DMS 273 treated with DMSO at 0.1 percent for 48 hours (cell line): Measurements from ENCODE around the gene FCF1.

Experiments
- DNase-seq: peaks from one replicate; lab custom pipeline; 2025; lab: John Stamatoyannopoulos, UW

FCF1 gene, protein sequence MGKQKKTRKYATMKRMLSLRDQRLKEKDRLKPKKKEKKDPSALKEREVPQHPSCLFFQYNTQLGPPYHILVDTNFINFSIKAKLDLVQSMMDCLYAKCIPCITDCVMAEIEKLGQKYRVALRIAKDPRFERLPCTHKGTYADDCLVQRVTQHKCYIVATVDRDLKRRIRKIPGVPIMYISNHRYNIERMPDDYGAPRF

DNA sequence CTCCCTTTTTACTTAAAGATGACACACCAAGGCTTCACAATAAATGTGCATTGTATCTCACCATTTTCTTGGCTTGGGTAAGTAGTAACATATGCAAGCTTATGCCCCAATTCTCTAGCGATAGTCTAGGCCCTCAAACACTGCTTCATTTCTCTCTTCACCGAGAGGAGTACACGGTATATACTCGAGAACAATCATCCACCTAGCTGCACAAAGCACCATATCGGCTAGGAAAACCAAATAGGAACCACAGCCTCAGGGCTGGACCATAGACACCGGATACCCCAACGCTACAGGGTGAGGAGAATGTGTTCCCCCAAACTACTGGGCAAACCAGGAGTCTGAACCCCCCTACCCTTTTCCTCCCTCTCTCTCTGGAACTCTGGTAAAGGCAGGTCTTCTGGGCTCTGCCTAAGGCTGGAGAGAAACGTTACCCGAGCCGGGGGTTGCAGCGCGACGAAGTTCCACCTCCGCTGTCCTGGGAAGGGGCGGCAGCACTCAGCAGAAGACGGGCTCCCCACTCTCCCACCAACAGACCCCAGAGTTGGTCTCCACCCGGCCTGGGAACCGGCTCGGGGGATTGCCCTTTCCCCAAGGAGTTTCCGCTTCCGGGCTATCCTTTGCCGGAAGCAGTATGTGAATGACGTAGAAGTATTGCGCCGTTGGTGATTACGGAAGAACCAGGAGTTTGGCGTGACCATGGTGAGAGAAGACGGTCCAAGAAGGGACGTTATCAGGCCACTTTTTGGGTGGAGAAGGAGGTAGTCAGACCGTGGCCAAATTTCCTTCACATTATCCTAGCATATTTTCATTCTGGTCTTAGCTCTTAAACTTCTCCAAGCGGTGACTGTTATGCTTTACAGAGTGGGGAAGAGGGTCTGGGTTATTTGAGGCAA lies at the start of gene FCF1, which contains the start of gene AREL1:
Gene FCF1, plus strand, starts transcription at position 646 of the 896 bp plus-strand sequence. Its CDS starts 54 bp downstream, at position 700.
Gene AREL1, minus strand, starts transcription at position 582 of the 896 bp plus-strand sequence. CDS start 27,465 bp downstream, outside the sequence.
- no peak for DNase-seq

DNA sequence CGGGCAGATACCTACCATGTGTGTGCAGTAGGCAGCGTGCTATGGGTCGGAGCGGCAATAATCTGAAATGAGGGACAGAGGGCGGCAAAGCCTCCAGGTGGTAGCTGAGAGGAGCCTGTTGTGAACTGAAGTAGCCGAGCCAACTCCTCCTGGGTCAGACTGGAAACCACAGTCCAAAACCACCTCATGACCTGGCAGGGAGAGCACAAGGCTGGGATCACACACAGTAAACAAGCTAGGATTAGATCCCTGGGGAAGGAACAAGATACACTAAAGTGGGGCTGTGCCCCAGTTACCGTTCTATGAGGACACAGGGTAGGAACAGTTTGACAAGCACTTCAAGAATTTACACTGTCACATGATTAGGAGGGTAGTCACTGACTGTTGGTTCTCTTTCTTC lies 49.1 kb upstream of the FCF1 start:
- no peak for DNase-seq

DNA sequence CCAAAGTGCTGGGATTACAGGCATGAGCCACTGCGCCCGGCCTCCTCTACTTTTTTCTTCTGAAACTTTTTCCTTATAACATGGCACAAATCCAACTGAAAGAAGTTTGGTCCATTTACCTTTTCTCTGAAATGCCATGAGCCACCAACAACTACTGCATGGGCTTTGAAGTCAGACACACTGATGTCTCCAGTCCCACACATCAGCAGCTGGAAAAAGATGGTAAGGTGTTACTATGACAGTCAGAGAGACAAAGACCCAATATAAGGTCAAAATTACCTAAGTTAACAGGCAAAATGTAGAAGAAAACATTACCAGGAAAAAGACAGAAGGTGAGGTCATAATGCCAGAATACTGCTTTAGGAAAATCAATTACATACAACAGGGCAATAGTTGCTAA lies 48.2 kb upstream of the FCF1 start:
- no peak for DNase-seq

DNA sequence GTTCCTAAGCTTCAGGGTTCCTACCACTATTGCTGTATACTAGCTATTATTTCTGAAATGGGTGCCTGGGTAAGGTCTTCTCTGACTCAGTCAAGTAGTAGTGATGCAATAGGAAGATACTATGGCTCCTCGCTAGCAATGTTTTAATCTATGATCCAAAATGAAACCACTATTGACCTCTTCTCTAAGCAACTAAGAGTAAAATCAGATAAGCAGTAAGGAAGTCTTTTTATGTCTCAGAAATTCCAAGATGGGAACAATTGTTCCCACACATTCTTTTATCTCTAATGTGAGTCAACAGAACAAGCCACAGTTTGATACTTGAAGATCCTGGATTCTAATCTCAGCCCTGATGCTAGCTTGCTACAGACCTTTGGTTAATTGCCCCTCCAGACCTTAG lies 45.2 kb upstream of the FCF1 start:
- DNase-seq, result no peak

DNA sequence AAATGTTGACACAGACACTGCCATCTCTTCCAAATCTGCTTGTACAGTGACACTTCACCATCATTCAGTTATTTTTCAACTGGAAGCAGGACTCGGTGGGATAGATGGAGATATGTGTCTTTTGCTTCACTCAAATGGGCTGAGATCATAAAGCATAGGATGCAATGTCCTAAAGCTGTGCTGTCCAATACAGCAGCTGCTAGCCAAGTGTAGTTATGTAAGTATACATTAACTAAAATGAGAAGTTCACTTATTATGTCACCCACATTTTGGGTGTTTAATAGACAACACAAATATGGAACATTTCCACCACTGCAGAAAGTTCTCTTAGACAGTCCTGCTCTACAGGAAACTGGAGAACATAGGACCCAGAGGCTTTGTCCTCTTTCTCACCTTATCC lies 43.7 kb upstream of the FCF1 start:
- DNase-seq, result no peak

DNA sequence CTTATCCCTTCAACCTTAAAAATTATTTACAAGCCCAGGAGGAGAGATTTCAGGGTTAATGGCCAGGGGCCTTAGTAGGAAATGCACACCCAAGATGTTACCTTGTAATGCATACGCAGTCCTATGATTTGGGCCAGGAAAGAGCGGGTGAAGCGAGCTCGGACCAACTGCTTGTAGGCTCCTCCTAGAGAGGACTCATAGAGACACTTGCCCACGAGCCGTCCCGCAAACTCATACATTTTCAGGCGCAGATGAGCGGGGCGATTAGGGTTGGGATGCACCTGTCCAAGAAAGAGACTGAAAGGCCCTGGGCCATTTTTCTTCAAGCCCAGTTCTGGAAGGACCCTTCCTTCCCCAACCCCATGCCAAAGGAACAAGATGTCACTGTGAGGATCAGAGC lies 43.1 kb upstream of the FCF1 start:
- DNase-seq, result no peak

DNA sequence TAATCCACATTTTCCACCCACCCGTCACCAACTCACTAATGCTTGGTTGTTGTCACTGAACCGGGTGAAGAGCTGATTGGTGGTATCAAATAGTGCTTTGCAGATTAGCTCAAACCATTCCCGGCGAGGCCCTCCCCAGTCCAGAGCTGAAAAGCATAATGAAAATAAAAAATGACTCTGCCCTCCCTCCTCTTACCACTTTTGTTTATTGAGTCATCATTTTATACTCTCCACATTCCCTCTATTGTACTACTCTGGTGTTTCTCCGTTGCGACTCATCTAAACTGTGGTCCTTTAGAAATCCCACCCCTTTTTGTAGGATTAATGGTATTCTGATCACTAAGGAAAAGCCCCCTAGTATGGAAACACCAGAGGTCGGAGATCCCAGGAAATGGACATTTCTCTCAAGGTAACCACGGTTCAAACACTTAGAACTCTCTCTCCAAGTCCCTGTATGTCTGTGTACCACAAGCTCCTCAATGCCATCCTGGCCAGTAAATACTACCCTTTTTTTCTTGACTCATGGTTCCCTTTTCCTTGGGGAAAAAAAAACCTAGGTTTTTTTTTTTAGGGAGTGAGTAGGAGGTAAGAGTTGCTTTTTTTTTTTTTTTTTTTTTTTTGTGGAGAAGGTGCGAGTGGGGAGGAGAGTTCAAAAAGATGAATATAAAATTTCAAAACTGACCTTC lies 42.1 kb upstream of the FCF1 start:
- no peak for DNase-seq

DNA sequence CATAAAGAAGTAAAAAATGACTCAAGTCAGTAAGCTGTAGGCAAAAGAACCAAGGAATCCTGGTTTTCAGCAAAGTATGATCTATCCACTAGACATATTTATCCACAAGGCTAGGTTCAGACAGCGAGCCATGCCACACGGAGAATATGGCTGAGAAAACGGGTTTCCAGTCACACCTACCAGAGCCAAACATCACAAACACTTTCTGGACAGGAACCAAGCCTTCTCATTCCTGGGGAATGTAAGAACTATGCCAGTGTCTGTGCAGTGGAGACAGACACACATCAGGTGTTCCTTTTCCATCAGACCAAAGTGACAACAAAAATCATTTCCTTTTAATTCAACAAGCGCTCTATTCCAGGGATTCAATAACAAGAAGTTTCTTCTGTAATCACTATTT lies 41.2 kb upstream of the FCF1 start:
- no peak for DNase-seq

DNA sequence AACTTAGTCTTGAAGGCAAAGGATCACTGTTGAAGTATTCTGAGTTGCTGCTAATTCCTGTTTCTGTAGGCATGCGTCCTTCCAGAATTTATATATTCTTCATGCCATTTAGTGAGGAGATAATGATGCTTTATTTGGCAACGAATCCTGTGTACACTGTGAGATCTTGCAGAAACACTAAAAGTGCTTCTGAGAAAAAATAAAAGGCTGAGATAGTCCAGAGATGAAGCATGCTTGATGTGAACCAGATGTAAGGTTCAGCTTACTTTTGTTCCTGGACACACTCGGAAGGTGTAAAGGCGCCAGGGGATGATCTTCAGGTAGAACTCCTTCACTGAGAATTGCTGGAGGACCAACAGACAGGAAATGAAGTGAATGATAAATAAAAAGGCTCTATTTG lies 39.2 kb upstream of the FCF1 start:
- no peak for DNase-seq

DNA sequence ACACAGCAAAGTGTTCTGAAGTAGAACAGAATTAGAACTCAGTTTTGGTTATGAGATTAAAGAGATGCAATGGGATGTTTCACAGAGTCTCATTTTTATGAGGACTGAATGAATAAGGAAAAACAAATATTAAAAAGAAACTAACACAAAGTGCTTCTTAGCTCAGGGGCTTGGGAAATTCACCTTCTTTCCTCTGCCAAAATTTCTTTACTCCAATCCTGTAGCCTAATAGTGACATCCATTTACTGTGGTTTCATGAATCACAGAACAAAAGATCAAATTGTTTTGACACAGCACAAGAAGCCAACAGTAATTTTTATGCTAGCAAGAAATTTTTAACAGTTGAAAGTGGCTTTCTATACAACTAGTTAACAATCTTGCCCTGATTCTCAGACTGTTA lies 37.7 kb upstream of the FCF1 start:
- no peak for DNase-seq

DNA sequence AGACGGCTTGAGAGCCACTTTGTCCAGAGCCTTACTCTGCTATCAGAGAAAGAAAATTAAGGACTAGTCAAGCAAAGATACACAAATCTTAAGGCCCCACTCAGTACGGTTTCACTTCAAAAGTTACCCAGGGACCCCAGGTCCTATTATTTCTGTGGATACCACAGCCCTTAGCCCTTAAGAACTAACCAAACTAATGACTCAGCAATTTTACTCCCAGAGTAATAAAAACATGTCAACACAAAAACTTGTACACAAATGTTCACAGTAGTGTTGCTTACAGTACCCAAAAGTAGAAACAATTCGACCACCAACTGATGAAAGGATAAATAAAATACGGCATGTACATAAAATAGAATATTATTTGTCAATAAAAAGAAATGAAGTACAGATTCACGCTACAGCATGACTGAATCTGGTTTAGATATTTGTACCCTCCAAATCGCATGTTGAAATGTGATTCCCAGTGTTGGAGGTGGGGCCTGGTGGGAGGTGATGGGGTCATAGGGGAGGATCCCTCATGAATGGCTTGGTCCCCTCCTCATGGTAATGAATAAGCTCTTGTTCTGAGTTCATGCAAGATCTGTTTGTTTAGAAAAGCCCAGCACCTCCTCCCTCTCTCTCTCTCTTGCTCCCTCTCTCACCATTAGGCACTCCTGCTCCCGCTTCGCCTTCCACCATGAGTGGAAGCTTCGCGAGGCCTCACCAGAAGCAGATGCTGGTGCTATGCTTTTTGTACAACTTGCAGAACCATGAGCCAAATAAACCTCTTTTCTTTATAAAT lies 30.6 kb upstream of the FCF1 start:
- DNase-seq, result no peak

DNA sequence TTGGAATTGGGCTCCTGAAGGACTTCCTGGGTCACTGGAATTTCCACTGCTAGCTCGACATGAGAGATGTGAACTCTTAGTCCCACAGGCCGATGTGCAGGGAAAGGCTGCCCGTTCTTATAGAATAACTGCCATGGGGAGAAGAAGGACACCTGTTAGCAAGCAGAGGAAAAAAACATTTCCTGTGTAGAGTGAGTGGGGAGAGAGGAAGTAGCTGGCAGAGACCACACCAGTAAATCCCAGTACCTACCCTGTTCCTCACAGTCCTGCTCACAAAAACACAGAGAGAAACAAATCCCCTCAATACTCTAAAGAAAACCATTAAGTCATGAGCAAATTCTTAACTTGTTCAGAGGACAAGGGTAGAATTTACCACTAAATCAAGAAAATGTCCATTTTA lies 29.5 kb upstream of the FCF1 start:
- no peak for DNase-seq

DNA sequence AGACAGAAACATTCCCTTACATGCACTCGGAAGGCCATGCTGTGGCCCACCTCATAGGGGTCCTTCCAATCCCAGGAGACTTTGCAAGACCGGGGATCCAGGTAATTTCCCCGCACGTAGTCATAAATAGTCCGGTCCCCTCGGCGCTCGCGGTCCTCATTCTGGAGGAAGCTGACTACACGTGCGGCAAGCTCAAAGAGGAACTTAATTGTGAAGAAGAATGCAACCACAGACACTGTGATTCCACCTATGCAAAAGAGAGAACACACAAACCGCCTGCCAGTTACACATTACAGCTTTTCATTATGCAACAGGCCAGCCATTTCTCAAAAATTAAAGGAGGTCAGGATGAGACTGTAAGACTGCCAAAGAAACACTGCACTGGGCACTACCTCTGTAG lies 28.5 kb upstream of the FCF1 start:
- no peak for DNase-seq

DNA sequence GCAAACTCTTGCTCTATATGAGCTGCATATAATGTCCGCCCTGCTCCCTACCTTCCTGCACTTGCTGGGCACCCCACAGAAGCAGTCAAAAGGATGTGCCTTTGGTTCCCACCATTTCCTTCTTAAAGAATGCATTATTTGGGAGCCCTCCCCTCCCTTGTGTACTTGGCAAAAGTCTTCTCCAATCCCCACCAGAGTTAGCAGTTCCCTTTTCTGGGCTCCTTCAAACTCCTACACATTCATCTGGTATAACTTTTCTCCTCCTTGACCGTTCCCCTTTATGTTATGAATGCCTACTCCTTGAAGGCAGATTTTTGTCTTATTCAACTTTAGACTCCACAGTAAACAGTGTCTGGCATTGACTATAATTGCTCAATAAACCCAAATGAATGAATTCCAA lies 27.9 kb upstream of the FCF1 start:
- DNase-seq, result no peak

DNA sequence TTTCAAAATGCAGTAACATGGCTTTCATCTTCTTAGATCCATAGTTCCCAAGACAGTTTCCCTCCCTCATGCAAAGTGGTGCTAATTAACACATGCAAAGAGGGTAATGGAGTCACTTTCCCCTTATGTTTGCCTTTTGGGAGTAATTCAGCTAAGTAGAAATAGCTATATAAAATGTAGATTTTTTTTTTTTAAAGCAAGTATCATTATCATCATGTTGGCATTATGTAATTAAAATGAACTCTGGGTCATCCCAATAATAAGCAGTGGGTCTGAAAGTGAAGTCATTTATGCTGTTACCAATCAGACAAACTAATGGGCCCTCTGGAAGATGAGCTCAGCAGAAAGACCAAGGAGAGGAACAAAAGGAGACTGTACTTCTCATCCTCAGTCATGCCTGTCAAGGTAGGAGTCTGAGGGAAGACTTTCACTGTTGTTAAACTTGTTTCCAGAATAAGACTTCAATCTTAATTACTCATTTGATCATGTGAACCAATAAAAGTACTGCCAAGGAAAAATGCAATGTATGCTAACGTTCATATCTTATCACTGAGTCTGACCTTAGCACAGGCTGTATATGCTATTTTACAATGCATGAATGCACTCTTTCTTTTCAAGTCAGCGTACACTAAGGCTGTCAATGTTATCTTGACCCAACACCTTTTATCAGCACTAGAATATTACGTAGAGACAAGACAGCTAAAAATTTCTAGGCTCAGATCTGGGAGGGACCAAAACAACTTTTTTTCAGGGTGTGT lies 26.8 kb upstream of the FCF1 start:
- DNase-seq, result no peak

DNA sequence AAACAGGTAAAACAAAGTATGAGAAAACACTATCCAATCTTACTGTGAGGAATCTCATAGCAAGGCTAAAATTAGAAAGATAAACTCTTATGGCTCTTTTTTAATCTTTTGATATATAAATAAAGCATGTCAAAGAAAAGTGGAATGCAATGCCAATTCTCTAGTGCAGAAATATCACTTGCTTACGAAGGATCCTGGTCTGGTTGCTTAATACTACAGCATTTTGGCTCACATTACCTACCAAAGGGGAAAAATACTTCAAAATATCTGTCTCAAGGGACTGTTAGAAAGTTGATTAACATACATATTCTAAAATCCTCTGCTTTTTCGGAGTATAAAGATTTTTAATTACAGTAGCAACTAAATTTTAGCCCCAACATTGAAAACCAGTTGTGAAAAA lies 21.5 kb upstream of the FCF1 start:
- DNase-seq, result no peak

DNA sequence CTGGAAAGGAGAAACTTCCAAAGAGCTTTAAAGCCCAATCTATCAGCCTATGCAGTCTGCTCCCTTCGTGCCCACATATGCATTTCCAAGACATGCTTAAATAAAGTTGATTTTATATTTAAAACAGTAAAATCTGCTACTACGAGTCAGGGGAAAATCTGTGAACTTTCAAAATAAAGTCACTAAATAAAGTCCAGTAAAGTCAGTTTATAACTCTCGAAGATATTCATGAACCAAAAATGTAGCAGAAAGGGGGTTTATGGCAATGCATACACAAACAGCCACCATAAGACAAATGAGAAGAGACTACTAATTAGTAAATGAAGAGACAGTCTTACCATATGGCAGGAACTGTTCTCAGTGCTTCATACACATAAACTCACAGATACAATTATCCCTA lies 19.8 kb upstream of the FCF1 start:
- DNase-seq, result no peak

DNA sequence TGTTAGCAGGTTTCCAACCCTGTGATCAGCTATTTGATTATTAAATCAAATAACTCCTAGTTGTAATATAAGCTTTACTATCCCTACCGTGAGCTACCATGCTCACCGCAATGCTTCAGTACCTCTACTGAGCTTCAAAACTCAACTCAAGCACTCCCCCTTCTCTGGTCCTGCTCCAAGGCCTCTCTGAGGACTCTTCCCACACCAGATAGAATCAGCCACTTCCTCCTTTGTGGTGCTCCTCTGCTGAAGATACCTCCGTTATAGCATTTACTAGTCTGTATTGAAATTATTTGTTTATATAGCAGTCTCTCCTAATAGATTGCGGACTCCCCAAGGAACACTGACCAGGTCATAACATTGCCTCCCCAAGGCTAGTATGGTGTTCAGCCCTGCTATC lies 17.5 kb upstream of the FCF1 start:
- no peak for DNase-seq

DNA sequence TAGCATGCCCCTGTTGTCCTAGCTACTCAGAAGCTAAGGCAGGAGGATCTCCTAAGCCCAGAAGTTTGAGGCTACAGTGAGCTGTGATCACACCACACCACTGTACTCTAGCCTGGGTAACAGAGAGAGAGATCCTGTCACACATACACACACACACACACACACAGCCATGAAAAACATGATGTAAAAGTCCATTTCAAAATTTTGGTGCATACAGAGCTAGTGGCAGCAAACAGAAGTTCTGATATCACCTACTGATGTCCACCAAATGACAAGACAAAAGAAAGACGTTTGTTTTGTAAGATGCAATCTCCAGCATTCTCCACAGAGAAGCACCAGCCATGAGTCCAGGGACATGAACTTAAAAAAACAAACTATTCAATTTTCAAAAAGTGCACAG lies 15.9 kb upstream of the FCF1 start:
- no peak for DNase-seq

DNA sequence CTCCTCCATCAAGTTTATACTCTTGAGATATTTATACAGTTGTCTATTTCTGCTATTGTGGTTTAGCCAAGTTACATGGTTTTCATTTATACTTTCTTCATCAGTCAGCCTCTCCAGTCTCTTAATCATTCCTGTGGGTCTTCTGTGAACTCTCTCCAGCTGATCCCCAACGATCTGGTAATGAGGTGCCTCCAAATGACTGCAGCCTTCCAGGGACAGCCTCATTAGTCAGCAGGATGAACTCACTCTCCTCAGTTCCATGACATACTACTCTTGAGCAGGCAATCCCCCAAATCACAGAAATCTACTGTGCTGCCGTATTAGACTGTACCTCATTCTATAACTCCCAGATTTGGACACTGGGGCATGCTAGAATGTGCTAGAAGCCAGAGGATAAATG lies 15.4 kb upstream of the FCF1 start:
- DNase-seq, result no peak

DNA sequence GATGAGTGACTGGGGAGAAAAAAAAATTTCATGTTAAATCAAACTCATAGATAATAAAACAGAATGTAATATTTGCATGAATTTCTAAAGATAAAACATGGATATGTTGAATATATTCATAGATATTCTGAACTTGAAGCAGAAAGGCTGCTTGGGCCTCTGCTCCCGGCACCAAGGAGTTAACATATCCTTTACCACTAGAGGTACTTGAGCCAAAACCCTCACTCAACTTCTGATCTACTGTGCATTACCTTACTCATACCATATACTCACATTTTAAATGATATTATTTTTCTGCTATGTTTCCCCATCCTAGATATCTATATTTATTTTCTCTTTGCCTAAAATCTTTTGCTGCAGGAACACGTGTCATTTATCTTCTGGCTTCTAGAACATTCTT lies 15.0 kb upstream of the FCF1 start:
- DNase-seq, result no peak

DNA sequence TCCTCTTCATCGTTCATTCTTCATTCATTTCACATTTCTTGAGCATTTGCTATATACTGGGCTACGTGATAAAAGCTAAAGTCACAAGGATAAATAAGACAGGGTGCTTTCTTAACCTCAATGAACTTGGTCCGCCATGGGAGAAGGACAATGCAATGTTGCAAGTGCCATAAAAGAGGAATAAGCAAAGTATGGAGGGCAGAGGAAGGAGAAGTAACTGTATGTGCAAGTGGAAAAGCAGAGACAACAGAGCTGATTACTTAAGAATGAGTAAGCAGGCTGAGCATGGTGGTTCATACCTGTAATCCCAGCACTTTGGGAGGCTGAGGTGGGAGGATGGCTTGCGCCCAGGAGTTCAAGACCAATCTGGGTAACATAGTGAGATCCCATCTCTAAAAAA lies 14.5 kb upstream of the FCF1 start:
- DNase-seq, result no peak
